Measurements from ENCODE around the gene ZDHHC11B. TPM values are rescaled to one million over a fixed set of nuclear protein-coding genes. Genes with fewer than 3 reads are reported as not detected.
"Not testable (repeated sequence)": the region's sequence is repeated elsewhere in the genome, so short reads cannot be mapped to it uniquely, and the experiment has no call there.

Gene ZDHHC11B
- 1 to 10 TPM in 5 of 8 experiments, under 1 TPM in 2, not detected in 1; 0.24 to 8.6 (median 3.3) TPM for total RNA-seq

GRCh38 chr5:784428-785177, at the start of gene ZDHHC11B:
Gene ZDHHC11B, minus strand, starts transcription at chr5:784729. Its CDS starts 17,810 bp downstream, at chr5:766919.
- in situ Hi-C loops (cut with MboI; ENCODE audit: low pct_unique_long_range_greater_than_20kb in 2 of 9, low sequenced_read_pairs in 9 of 9, unreplicated experiment in 9 of 9) = loop anchor here in 1 of 9 experiments (10.0 kb wide), 1 partner anchor 90 kb away; the partner anchor contains the start of gene TPPP
- 0% methylated on average over 5 of the region's 101 CpGs; no CpG with 5 or more reads in 9 of the 10 experiments for WGBS, 10 experiments
- Histone ChIP-seq H3K4me3 (peak within 1 kb of the TSS; percentile 85 to 100 (median 98)), H3K27ac (peak within 1 kb of the TSS; percentile 84 to 87)
- ATAC-seq (replicated peaks in 6 of 8) = peak; percentile 56 to 85 (median 67)
- H3K4me1 ChIP-seq (replicated peaks in 1 of 2) = not testable (repeated sequence)

GRCh38 chr5:834013-834412, 49.5 kb upstream of the ZDHHC11B start:
- 36 to 73% methylated on average over 2 of the region's 2 CpGs; no CpG with 5 or more reads in 8 of the 10 experiments for WGBS, 10 experiments
- H3K4me1 ChIP-seq (replicated peaks in 1 of 2); H3K4me3 ChIP-seq; ATAC-seq (replicated peaks in 6 of 8); H3K27ac ChIP-seq: not testable (repeated sequence)
- in situ Hi-C loops (cut with MboI; ENCODE audit: low pct_unique_long_range_greater_than_20kb in 2 of 9, low sequenced_read_pairs in 9 of 9, unreplicated experiment in 9 of 9) = loop anchor here in 1 of 9 experiments (25.0 kb wide), 1 partner anchor 97 kb away; no protein-coding TSS in a partner anchor

- not testable (repeated sequence) for H3K27ac ChIP-seq; ATAC-seq (replicated peaks in 6 of 8)
- 100% methylated on average over 1 of the region's 19 CpGs; no CpG with 5 or more reads in 9 of the 10 experiments for WGBS, 10 experiments
Measured at GRCh38 chr5:828194-828593, 43.7 kb upstream of the ZDHHC11B start.

GRCh38 chr5:825544-825943, 41.0 kb upstream of the ZDHHC11B start:
- H3K4me3 ChIP-seq; H3K27ac ChIP-seq; ATAC-seq (replicated peaks in 6 of 8); H3K4me1 ChIP-seq (replicated peaks in 1 of 2): not testable (repeated sequence)
- WGBS, 10 experiments = no CpG with 5 or more reads among the region's 1 CpG
- in situ Hi-C loops (cut with MboI; ENCODE audit: low pct_unique_long_range_greater_than_20kb in 2 of 9, low sequenced_read_pairs in 9 of 9, unreplicated experiment in 9 of 9) = loop anchor here in 1 of 9 experiments (25.0 kb wide), 1 partner anchor 88 kb away; no protein-coding TSS in a partner anchor

More at GRCh38 chr5:828194-828593, 43.7 kb upstream of the ZDHHC11B start:
- not testable (repeated sequence) for H3K4me1 ChIP-seq (replicated peaks in 1 of 2); H3K4me3 ChIP-seq
- in situ Hi-C loops (cut with MboI; ENCODE audit: low pct_unique_long_range_greater_than_20kb in 2 of 9, low sequenced_read_pairs in 9 of 9, unreplicated experiment in 9 of 9) = loop anchor here in 1 of 9 experiments (25.0 kb wide), 1 partner anchor 91 kb away; no protein-coding TSS in a partner anchor

- peaks cover 0 to 2% of the 10 kb centered on the region in 2 donors for H3K4me1 ChIP-seq (replicated peaks in 1 of 2)
- no peak overlapping the region for H3K4me3 ChIP-seq
- in situ Hi-C loops (cut with MboI; ENCODE audit: low pct_unique_long_range_greater_than_20kb in 2 of 9, low sequenced_read_pairs in 9 of 9, unreplicated experiment in 9 of 9) = no loop called here
- H3K27ac ChIP-seq = no peak overlapping the region
- no peak for ATAC-seq (replicated peaks in 6 of 8)
- WGBS, 10 experiments = 27 to 96% (median 79%) methylated on average over 1 to 8 of the region's 8 CpGs; no CpG with 5 or more reads in 2 of the 10 experiments
Measured at GRCh38 chr5:821504-821903, 37.0 kb upstream of the ZDHHC11B start.

GRCh38 chr5:820245-820644, 35.7 kb upstream of the ZDHHC11B start:
- Histone ChIP-seq H3K4me1 (replicated peaks in 1 of 2) (peaks cover 0 to 2% of the 10 kb centered on the region in 2 donors), H3K4me3 (no peak overlapping the region), H3K27ac (no peak overlapping the region)
- no peak for ATAC-seq (replicated peaks in 6 of 8)
- WGBS, 10 experiments = 33 to 86% (median 66%) methylated on average over 1 to 3 of the region's 3 CpGs
- in situ Hi-C loops (cut with MboI; ENCODE audit: low pct_unique_long_range_greater_than_20kb in 2 of 9, low sequenced_read_pairs in 9 of 9, unreplicated experiment in 9 of 9) = no loop called here

GRCh38 chr5:819078-819477, 34.5 kb upstream of the ZDHHC11B start:
- H3K4me3 ChIP-seq = no peak overlapping the region
- H3K4me1 ChIP-seq (replicated peaks in 1 of 2) = peaks cover 0 to 2% of the 10 kb centered on the region in 2 donors
- no peak overlapping the region for H3K27ac ChIP-seq
- 67 to 100% (median 92%) methylated on average over 1 to 2 of the region's 3 CpGs; no CpG with 5 or more reads in 6 of the 10 experiments for WGBS, 10 experiments
- in situ Hi-C loops (cut with MboI; ENCODE audit: low pct_unique_long_range_greater_than_20kb in 2 of 9, low sequenced_read_pairs in 9 of 9, unreplicated experiment in 9 of 9) = no loop called here
- no peak for ATAC-seq (replicated peaks in 6 of 8)

GRCh38 chr5:816176-816575, 31.6 kb upstream of the ZDHHC11B start:
- H3K27ac ChIP-seq = no peak overlapping the region
- in situ Hi-C loops (cut with MboI; ENCODE audit: low pct_unique_long_range_greater_than_20kb in 2 of 9, low sequenced_read_pairs in 9 of 9, unreplicated experiment in 9 of 9) = no loop called here
- H3K4me3 ChIP-seq = no peak overlapping the region
- WGBS, 10 experiments = 59 to 100% (median 100%) methylated on average over 1 to 15 of the region's 15 CpGs; no CpG with 5 or more reads in 3 of the 10 experiments
- H3K4me1 ChIP-seq (replicated peaks in 1 of 2) = peaks cover 0 to under 1% of the 10 kb centered on the region in 2 donors
- ATAC-seq (replicated peaks in 6 of 8) = no peak

GRCh38 chr5:815449-815848, 30.9 kb upstream of the ZDHHC11B start:
- WGBS, 10 experiments = 67 to 100% (median 100%) methylated on average over 1 to 3 of the region's 3 CpGs; no CpG with 5 or more reads in 1 of the 10 experiments
- no peak for ATAC-seq (replicated peaks in 6 of 8)
- Histone ChIP-seq H3K27ac (no peak overlapping the region), H3K4me3 (no peak overlapping the region), H3K4me1 (replicated peaks in 1 of 2) (no peaks in the 10 kb centered on the region)
- in situ Hi-C loops (cut with MboI; ENCODE audit: low pct_unique_long_range_greater_than_20kb in 2 of 9, low sequenced_read_pairs in 9 of 9, unreplicated experiment in 9 of 9) = no loop called here

GRCh38 chr5:813575-813974, 29.0 kb upstream of the ZDHHC11B start:
- in situ Hi-C loops (cut with MboI; ENCODE audit: low pct_unique_long_range_greater_than_20kb in 2 of 9, low sequenced_read_pairs in 9 of 9, unreplicated experiment in 9 of 9); ATAC-seq (replicated peaks in 6 of 8); H3K4me3 ChIP-seq; H3K27ac ChIP-seq; H3K4me1 ChIP-seq (replicated peaks in 1 of 2): not testable (repeated sequence)
- no CpG with 5 or more reads among the region's 5 CpGs for WGBS, 10 experiments

GRCh38 chr5:811384-811783, 26.9 kb upstream of the ZDHHC11B start:
- WGBS, 10 experiments = no CpG with 5 or more reads among the region's 9 CpGs
- H3K27ac ChIP-seq; in situ Hi-C loops (cut with MboI; ENCODE audit: low pct_unique_long_range_greater_than_20kb in 2 of 9, low sequenced_read_pairs in 9 of 9, unreplicated experiment in 9 of 9); ATAC-seq (replicated peaks in 6 of 8); H3K4me1 ChIP-seq (replicated peaks in 1 of 2); H3K4me3 ChIP-seq: not testable (repeated sequence)

- ATAC-seq (replicated peaks in 6 of 8) = not testable (repeated sequence)
Measured at GRCh38 chr5:807719-808514, 23.4 kb upstream of the ZDHHC11B start.

GRCh38 chr5:801472-801871, 16.9 kb upstream of the ZDHHC11B start:
- no peak overlapping the region for H3K27ac ChIP-seq
- no peak for ATAC-seq (replicated peaks in 6 of 8)

More at GRCh38 chr5:807719-808514, 23.4 kb upstream of the ZDHHC11B start:
- H3K4me1 ChIP-seq (replicated peaks in 1 of 2); H3K27ac ChIP-seq; in situ Hi-C loops (cut with MboI; ENCODE audit: low pct_unique_long_range_greater_than_20kb in 2 of 9, low sequenced_read_pairs in 9 of 9, unreplicated experiment in 9 of 9); H3K4me3 ChIP-seq: not testable (repeated sequence)
- WGBS, 10 experiments = no CpG with 5 or more reads among the region's 10 CpGs

More at GRCh38 chr5:801472-801871, 16.9 kb upstream of the ZDHHC11B start:
- 0 to 100% (median 84%) methylated on average over 2 to 6 of the region's 6 CpGs; no CpG with 5 or more reads in 1 of the 10 experiments for WGBS, 10 experiments
- H3K4me3 ChIP-seq = no peak overlapping the region
- H3K4me1 ChIP-seq (replicated peaks in 1 of 2) = no peaks in the 10 kb centered on the region
- in situ Hi-C loops (cut with MboI; ENCODE audit: low pct_unique_long_range_greater_than_20kb in 2 of 9, low sequenced_read_pairs in 9 of 9, unreplicated experiment in 9 of 9) = no loop called here
